HCT116 (cell line): ENCODE measurements around the gene FBXO46. TPM values are rescaled to one million over a fixed set of nuclear protein-coding genes. Genes with fewer than 3 reads are reported as not detected.

ENCODE experiments used
- ATAC-seq: fragments of 200-7000 bp; cut with Tn5 transposase; 2 replicates; pipeline ENCODE4 v1.9.1; 2020; ENCODE audit warnings: mild to moderate bottlenecking, moderate library complexity
- BruUV-seq: library from RNA; stranded (reverse); fragments of 400-500 nt; replicated peaks from 2 replicates; lab custom pipeline; 2021; lab: Mats Ljungman, UMichigan
- CTCF ChIA-PET: fragments of 300-600 bp; sonication (Branson Sonifier 250); formaldehyde crosslinking; loops from one replicate; lab custom pipeline; 2021; ENCODE audit warnings: antibody characterized with exemption; lab: Charles Lee
- POLR2A ChIA-PET: fragments of 300-600, 350-600 bp; sonication (Branson Sonifier 250); formaldehyde crosslinking; loops from one replicate; lab custom pipeline; 2021; ENCODE audit warnings: antibody characterized with exemption; lab: Charles Lee
- RAD21 ChIA-PET, 2 experiments: fragments of 300-600 bp; sonication (Branson Sonifier 250); formaldehyde crosslinking; loops; one replicate each; lab custom pipeline; 2023; ENCODE audit warnings: low total read pairs in 2 of 2; ENCODE audit not compliant: uncharacterized antibody in 2 of 2, unreplicated experiment in 2 of 2, low non-redundant PET in 1 of 2; lab: Charles Lee
- DNase-seq: peaks from one replicate; pipeline ENCODE4 v3.0.0-alpha.2; 2010; ENCODE audit warnings: low read depth, low spot score
- H2AFZ ChIP-seq: fragments of 200-600 bp; shearing (Covaris generic), sonication (generic); 2 replicates; pipeline ENCODE4 v1.6.1; 2017; ENCODE audit warnings: low read depth, mixed run types, mixed read lengths, antibody characterized with exemption, low read length; ENCODE audit not compliant: poor library complexity, severe bottlenecking
- H3K27ac ChIP-seq: 2 replicates; pipeline ENCODE4 v1.5.1; 2012; ENCODE audit warnings: low read depth, low read length
- H3K27me3 ChIP-seq: fragments of 200-600 bp; sonication (generic); 2 replicates; pipeline ENCODE4 v1.6.1; 2016; ENCODE audit warnings: mixed run types, low read length, mixed read lengths; ENCODE audit not compliant: insufficient read depth
- H3K36me3 ChIP-seq, 2 experiments: fragments of 200-500 bp in 1 of 2; fragments of 200-600 bp in 1 of 2; sonication (Bioruptor generic) in 1 of 2; sonication (generic) in 1 of 2; 2 replicates each; pipeline versions ENCODE4 v1.5.1 to v1.6.1; 2014 to 2016; ENCODE audit warnings: low read length in 2 of 2, inconsistent platforms in 1 of 2, mixed read lengths in 1 of 2, mixed run types in 1 of 2; ENCODE audit not compliant: insufficient read depth in 2 of 2, control insufficient read depth in 1 of 2
- H3K4me1 ChIP-seq, 2 experiments: fragments of 200-600 bp in 1 of 2; sonication (generic) in 1 of 2; 2 replicates each; pipeline versions ENCODE4 v1.5.1 to v1.6.1; 2012 to 2017; ENCODE audit warnings: low read length in 2 of 2, inconsistent platforms in 1 of 2, mild to moderate bottlenecking in 1 of 2, mixed read lengths in 1 of 2, mixed run types in 1 of 2, moderate library complexity in 1 of 2; ENCODE audit not compliant: insufficient read depth in 2 of 2, control insufficient read depth in 1 of 2
- H3K4me2 ChIP-seq: fragments of 200-600 bp; sonication (generic); 2 replicates; pipeline ENCODE4 v1.6.1; 2017; ENCODE audit warnings: mixed run types, low read length, mixed read lengths
- H3K4me3 ChIP-seq, 2 experiments: fragments of 200-600 bp in 1 of 2; sonication (generic) in 1 of 2; replicated peaks in 1 of 2; 2 replicates each; pipeline ENCODE4 v1.5.1; 2011 to 2016; ENCODE audit warnings: low read length in 2 of 2, control low read depth in 1 of 2, low read depth in 1 of 2, mild to moderate bottlenecking in 1 of 2, mixed read lengths in 1 of 2, mixed run types in 1 of 2
- H3K79me2 ChIP-seq: fragments of 200-600 bp; sonication (generic); 2 replicates; pipeline ENCODE4 v1.6.1; 2017; ENCODE audit warnings: mild to moderate bottlenecking, mixed run types, low read length, moderate library complexity, mixed read lengths; ENCODE audit not compliant: insufficient read depth
- H3K9ac ChIP-seq: fragments of 200-600 bp; sonication (generic); 2 replicates; pipeline ENCODE4 v1.6.1; 2016; ENCODE audit warnings: low read length, mixed read lengths
- H3K9me2 ChIP-seq: fragments of 200-600 bp; sonication (generic), shearing (Covaris generic); 2 replicates; pipeline ENCODE4 v1.6.1; 2017; ENCODE audit warnings: mixed run types, mild to moderate bottlenecking, moderate library complexity; ENCODE audit not compliant: insufficient read depth
- H3K9me3 ChIP-seq, 2 experiments: fragments of 200-500 bp in 1 of 2; fragments of 200-600 bp in 1 of 2; sonication (Bioruptor generic) in 1 of 2; sonication (generic) in 1 of 2; 2 replicates each; pipeline ENCODE4 v1.6.1; 2014 to 2017; ENCODE audit warnings: low read length in 2 of 2, mixed read lengths in 2 of 2, inconsistent platforms in 1 of 2, low read depth in 1 of 2, mild to moderate bottlenecking in 1 of 2, mixed run types in 1 of 2, moderate library complexity in 1 of 2; ENCODE audit not compliant: control insufficient read depth in 1 of 2, insufficient read depth in 1 of 2
- H4K20me1 ChIP-seq: fragments of 200-600 bp; sonication (generic), shearing (Covaris generic); 2 replicates; pipeline ENCODE4 v1.6.1; 2017; ENCODE audit warnings: mixed run types, mild to moderate bottlenecking, moderate library complexity; ENCODE audit not compliant: insufficient read depth
- ATF3 ChIP-seq: IDR thresholded peaks from 2 replicates; pipeline ENCODE4 v1.6.1; 2012
- CBX3 ChIP-seq: IDR thresholded peaks from 2 replicates; pipeline ENCODE4 v1.6.1; 2012; ENCODE audit warnings: low read depth
- CEBPB ChIP-seq: IDR thresholded peaks from 2 replicates; pipeline ENCODE4 v1.6.1; 2012; ENCODE audit warnings: low read depth
- ELF1 ChIP-seq: IDR thresholded peaks from 2 replicates; pipeline ENCODE4 v1.6.1; 2012; ENCODE audit warnings: low read depth, borderline replicate concordance
- EZH2 ChIP-seq: fragments of 200-600 bp; sonication (generic); IDR thresholded peaks from 2 replicates; pipeline ENCODE4 v1.6.1; 2017; ENCODE audit warnings: antibody characterized with exemption, mixed run types
- EZH2phosphoT487 ChIP-seq: fragments of 200-600 bp; IDR thresholded peaks from 2 replicates; pipeline ENCODE4 v1.6.1; 2018; ENCODE audit warnings: antibody characterized with exemption, borderline replicate concordance
- FOSL1 ChIP-seq: IDR thresholded peaks from 2 replicates; pipeline ENCODE4 v1.6.1; 2012; ENCODE audit warnings: low read depth
- JUND ChIP-seq: IDR thresholded peaks from 2 replicates; pipeline ENCODE4 v1.6.1; 2012
- POLR2A ChIP-seq: IDR thresholded peaks from 2 replicates; pipeline ENCODE4 v1.7.0; 2011; ENCODE audit warnings: borderline replicate concordance; ENCODE audit not compliant: insufficient read depth, insufficient read length; ENCODE audit errors: extremely low read depth
- POLR2AphosphoS5 ChIP-seq: IDR thresholded peaks from 2 replicates; pipeline ENCODE4 v1.6.1; 2011; ENCODE audit warnings: mild to moderate bottlenecking, low read depth, low read length, moderate library complexity
- RAD21 ChIP-seq: IDR thresholded peaks from 2 replicates; pipeline ENCODE4 v1.6.1; 2012; ENCODE audit warnings: low read depth, mild to moderate bottlenecking
- REST ChIP-seq: IDR thresholded peaks from 2 replicates; pipeline ENCODE4 v1.6.1; 2012; ENCODE audit warnings: low read depth
- SIN3A ChIP-seq: IDR thresholded peaks from 2 replicates; pipeline ENCODE4 v1.6.1; 2012; ENCODE audit warnings: low read depth
- SRF ChIP-seq: IDR thresholded peaks from 2 replicates; pipeline ENCODE4 v1.6.1; 2012; ENCODE audit warnings: low read depth
- YY1 ChIP-seq: IDR thresholded peaks from 2 replicates; pipeline ENCODE4 v1.6.1; 2011; ENCODE audit warnings: low read length, low read depth, moderate library complexity, mild to moderate bottlenecking; ENCODE audit not compliant: insufficient replicate concordance; ENCODE audit errors: extremely low read depth
- ZFX ChIP-seq: fragments of 450-650 bp; IDR thresholded peaks from 2 replicates; pipeline ENCODE4 v1.6.1; 2017
- ZNF274 ChIP-seq: fragments of 200-500 bp; sonication (Bioruptor generic); IDR thresholded peaks from 2 replicates; pipeline ENCODE4 v1.6.1; 2014; ENCODE audit warnings: mild to moderate bottlenecking, low read depth, low read length, inconsistent platforms
- intact Hi-C: fragments of 100-400 bp; cut with micrococcal nuclease; formaldehyde crosslinking; loops from 2 replicates; pipeline ENCODE4 v1.10.0; 2022
- total RNA-seq: library from RNA; stranded (reverse); gene quantifications from one replicate; pipeline ENCODE4 v1.2.1, GENCODE V29; 2021; ENCODE audit not compliant: unreplicated experiment
- TF ChIP-seq, protein P1 (sequence below): IDR thresholded peaks from 2 replicates; pipeline ENCODE4 v1.6.1; 2011; ENCODE audit warnings: mild to moderate bottlenecking, low read length, moderate library complexity; ENCODE audit not compliant: insufficient replicate concordance; ENCODE audit errors: extremely low read depth
- TF ChIP-seq, protein P2 (sequence below): IDR thresholded peaks from 2 replicates; pipeline ENCODE4 v1.6.1; 2012

The FBXO46 gene
- total RNA-seq, 1 experiment from 2014 or later = 31.7 TPM

DNA sequence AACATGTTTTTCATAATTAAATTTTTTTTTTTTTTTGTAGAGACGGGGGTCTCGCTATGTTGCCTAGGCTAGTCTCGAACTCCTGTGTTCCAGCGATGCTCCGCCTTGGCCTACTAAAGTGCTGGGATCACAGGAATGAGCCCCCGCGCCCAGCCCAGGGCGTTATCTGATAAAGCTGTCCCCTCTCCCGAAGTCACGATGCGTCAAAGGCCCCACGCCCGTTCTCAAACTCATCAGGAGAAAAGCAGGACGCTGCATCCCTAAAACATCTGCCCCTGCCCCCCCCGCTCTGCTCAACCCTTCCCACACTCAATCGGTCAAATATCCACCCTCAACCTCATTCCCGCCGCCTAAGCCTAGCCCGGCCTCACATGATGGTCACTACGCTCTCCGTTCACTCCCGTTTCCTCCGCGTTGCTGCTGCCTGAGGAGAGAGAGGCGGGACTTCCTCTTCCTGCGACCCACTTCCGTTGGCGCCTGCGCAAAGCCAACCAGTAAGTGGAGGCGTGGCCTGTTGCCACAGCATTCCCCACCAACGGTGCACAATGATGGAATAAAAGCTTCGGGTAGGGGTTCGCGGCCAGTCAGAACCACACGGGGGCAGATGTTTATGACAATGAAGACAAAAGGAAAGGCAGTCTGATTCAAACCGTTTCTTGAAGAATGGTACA lies 39.0 kb downstream of the FBXO46 start, which contains the start of gene SNRPD2:
TSS of gene SNRPD2 (minus strand) at position 438 of the 671 bp plus-strand sequence. CDS start at position 373, 65 bp downstream.
- peaks cover 3 to 12% of the 10 kb centered on the region in 2 experiments; a peak in 3 of 4 replicates for H3K4me1 ChIP-seq
- H3K9me2 ChIP-seq = no peaks in the 10 kb centered on the region
- peak within 1 kb of the TSS; percentile 79 for H3K27ac ChIP-seq
- H3K4me3 ChIP-seq = peak within 1 kb of the TSS; percentile 86 to 98
- BruUV-seq = TSS peak; percentile 91
- peaks cover 48% of the 10 kb centered on the region for H3K79me2 ChIP-seq
- POLR2A ChIA-PET = interaction anchor here (0.7 to 4.3 kb wide), 14 partner anchors 9 to 1549 kb away, joined by 3 to 24 read pairs (median 6); partner anchors contain the start of genes FOSB and SIX5
- H3K9ac ChIP-seq = peak within 1 kb of the TSS; percentile 97
- CTCF ChIA-PET = interaction anchor here (0.6 to 2.9 kb wide), 13 partner anchors 10 to 1558 kb away, joined by 3 to 28 read pairs (median 8); partner anchors contain the start of gene SIX5
- RAD21 ChIA-PET = interaction anchor here (0.8 to 1.8 kb wide), 3 partner anchors 26 to 78 kb away, joined by 3 to 4 read pairs (median 4); partner anchors contain the start of gene SIX5 (in 1 of the 2)
- H3K4me2 ChIP-seq = peak within 1 kb of the TSS; percentile 95
- peaks cover 14 to 36% of the 10 kb centered on the region in 2 experiments for H3K36me3 ChIP-seq
- peak; percentile 65 for ATAC-seq
- H3K27me3 ChIP-seq = no peaks in the 10 kb centered on the region
- intact Hi-C loops = loop anchor here (2.0 kb wide), 1 partner anchor 79 kb away; no protein-coding TSS in a partner anchor
- H4K20me1 ChIP-seq = no peaks in the 10 kb centered on the region; the same call in 1 of the 2 replicates
- no peaks in the 10 kb centered on the region for H3K9me3 ChIP-seq
- H2AFZ ChIP-seq = peak within 1 kb of the TSS; percentile 86
- peak; percentile 86 for DNase-seq
- no peak for TF ChIP-seq EZH2phosphoT487
- no peak for TF ChIP-seq FOSL1
- TF ChIP-seq EZH2 = no peak
- peak; percentile 93 for TF ChIP-seq POLR2A
- TF ChIP-seq ZFX = peak; percentile 61; the same call in 1 of the 2 replicates
- TF ChIP-seq CEBPB = no peak
- TF ChIP-seq JUND = no peak
- TF ChIP-seq, protein P1, sequence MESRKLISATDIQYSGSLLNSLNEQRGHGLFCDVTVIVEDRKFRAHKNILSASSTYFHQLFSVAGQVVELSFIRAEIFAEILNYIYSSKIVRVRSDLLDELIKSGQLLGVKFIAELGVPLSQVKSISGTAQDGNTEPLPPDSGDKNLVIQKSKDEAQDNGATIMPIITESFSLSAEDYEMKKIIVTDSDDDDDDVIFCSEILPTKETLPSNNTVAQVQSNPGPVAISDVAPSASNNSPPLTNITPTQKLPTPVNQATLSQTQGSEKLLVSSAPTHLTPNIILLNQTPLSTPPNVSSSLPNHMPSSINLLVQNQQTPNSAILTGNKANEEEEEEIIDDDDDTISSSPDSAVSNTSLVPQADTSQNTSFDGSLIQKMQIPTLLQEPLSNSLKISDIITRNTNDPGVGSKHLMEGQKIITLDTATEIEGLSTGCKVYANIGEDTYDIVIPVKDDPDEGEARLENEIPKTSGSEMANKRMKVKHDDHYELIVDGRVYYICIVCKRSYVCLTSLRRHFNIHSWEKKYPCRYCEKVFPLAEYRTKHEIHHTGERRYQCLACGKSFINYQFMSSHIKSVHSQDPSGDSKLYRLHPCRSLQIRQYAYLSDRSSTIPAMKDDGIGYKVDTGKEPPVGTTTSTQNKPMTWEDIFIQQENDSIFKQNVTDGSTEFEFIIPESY = no peak
- TF ChIP-seq POLR2AphosphoS5 = peak; percentile 96
- no peak for TF ChIP-seq SRF
- TF ChIP-seq, protein P2, sequence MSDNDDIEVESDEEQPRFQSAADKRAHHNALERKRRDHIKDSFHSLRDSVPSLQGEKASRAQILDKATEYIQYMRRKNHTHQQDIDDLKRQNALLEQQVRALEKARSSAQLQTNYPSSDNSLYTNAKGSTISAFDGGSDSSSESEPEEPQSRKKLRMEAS = peak; percentile 87
- TF ChIP-seq ATF3 = no peak
- TF ChIP-seq CBX3 = no peak
- TF ChIP-seq ZNF274 = no peak
- no peak; the same call in 1 of the 2 replicates for TF ChIP-seq ELF1
- peak; percentile 92 for TF ChIP-seq SIN3A
- TF ChIP-seq YY1 = peak; percentile 36
- no peak for TF ChIP-seq REST
- no peak for TF ChIP-seq RAD21
